A673 (cell line): Measurements from ENCODE around the gene ASIC2.

ENCODE experiments used
- CTCF ChIP-seq: fragments of 300-800, 200-600 bp; sonication (generic); conservative IDR thresholded peaks from 2 replicates; pipeline ENCODE4 v1.5.1; 2017; ENCODE audit warnings: low read depth, mild to moderate bottlenecking, antibody characterized with exemption, low read length, moderate library complexity, mixed read lengths
- EZH2 ChIP-seq: fragments of 200-600 bp; sonication (generic); IDR thresholded peaks from 2 replicates; pipeline ENCODE4 v1.6.1; 2017; ENCODE audit warnings: borderline replicate concordance, low read depth, mild to moderate bottlenecking, mixed read lengths, antibody characterized with exemption, low read length; ENCODE audit not compliant: poor library complexity, severe bottlenecking

- TF ChIP-seq CTCF (no peak), EZH2 (no peak)
Observed at GRCh38 chr17:33013596-33014375, 279.3 kb downstream of the ASIC2 start.
